DMS79 treated with DMSO at 0.1 percent for 48 hours (cell line): ENCODE measurements around the gene MINAR2.

Experiments used
- DNase-seq: peaks from one replicate; lab custom pipeline; 2025; lab: John Stamatoyannopoulos, UW

MINAR2 gene

GRCh38 chr5:129771058-129771838, 23.4 kb downstream of the MINAR2 start:
- DNase-seq = no peak

GRCh38 chr5:129773376-129773775, 25.5 kb downstream of the MINAR2 start:
- no peak for DNase-seq

- DNase-seq = no peak
Observed at GRCh38 chr5:129781594-129781993, 33.7 kb downstream of the MINAR2 start.

GRCh38 chr5:129803403-129803802, 55.5 kb downstream of the MINAR2 start:
- no peak for DNase-seq

GRCh38 chr5:129804705-129805104, 56.8 kb downstream of the MINAR2 start:
- no peak for DNase-seq

GRCh38 chr5:129807162-129807814, 59.4 kb downstream of the MINAR2 start:
- no peak for DNase-seq
